Measurements from ENCODE around the gene PCCA.

DNA sequence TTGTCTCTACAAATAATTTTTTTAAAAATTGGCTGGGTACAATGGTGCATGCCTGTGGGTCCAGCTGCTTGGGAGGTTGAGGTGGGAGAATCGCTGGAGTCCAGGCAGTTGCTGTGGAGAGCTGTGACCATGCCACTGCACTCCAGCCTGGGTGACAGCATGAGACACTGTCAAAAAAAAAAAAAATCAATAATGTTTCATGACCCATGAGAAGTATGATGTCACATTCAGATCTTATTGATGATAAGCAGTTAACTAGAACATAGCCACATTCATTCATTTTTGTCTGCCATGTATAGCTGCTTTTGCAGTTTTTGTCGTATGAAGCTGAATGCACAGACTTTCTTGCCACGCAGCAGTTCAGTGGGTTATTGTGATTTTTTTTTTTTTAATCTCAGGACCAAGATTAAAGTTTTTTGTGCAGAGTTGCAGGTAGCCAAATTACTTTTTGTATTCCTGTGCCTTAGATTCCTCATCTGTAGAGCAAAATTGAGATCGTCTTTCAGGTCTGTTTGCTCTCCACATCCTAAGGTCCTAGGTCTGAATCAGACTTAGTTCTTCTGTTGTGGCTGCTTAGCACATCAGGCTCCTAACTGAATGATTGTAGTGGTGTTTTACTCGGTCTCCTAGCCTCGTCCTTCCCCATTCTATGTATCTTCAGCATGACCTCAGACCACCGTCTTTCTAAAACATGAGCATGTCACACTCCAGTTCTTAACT, 354.5 kb downstream of the PCCA start:
- TF ChIP-seq, protein P1, sequence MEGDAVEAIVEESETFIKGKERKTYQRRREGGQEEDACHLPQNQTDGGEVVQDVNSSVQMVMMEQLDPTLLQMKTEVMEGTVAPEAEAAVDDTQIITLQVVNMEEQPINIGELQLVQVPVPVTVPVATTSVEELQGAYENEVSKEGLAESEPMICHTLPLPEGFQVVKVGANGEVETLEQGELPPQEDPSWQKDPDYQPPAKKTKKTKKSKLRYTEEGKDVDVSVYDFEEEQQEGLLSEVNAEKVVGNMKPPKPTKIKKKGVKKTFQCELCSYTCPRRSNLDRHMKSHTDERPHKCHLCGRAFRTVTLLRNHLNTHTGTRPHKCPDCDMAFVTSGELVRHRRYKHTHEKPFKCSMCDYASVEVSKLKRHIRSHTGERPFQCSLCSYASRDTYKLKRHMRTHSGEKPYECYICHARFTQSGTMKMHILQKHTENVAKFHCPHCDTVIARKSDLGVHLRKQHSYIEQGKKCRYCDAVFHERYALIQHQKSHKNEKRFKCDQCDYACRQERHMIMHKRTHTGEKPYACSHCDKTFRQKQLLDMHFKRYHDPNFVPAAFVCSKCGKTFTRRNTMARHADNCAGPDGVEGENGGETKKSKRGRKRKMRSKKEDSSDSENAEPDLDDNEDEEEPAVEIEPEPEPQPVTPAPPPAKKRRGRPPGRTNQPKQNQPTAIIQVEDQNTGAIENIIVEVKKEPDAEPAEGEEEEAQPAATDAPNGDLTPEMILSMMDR (IDR thresholded peaks at IDR 0.05; ENCODE audit: low read length): no peak
- no peak for TF ChIP-seq EZH2 (IDR thresholded peaks at IDR 0.05; ENCODE audit: borderline replicate concordance, low read length)

All from OCI-LY1 (cell line).